Ascending aorta (tissue), 2 donors: ENCODE measurements around the gene DROSHA. TPM values are rescaled to one million over a fixed set of nuclear protein-coding genes. Genes with fewer than 3 reads are reported as not detected.
"Not testable (repeated sequence)": the region's sequence is repeated elsewhere in the genome, so short reads cannot be mapped to it uniquely, and the experiment has no call there.

Source experiments
- DNase-seq, 2 donors: peaks; one replicate each; pipeline ENCODE4 v3.0.0-alpha.2; 2019; ENCODE audit warnings: low spot score in 2 of 2
- H3K27ac ChIP-seq, 2 donors: fragments of 200-600 bp; sonication (generic); one replicate each; pipeline ENCODE4 v1.5.1; 2016 to 2017; ENCODE audit warnings: mild to moderate bottlenecking in 1 of 2
- H3K27me3 ChIP-seq: fragments of 200-600 bp; sonication (generic); one replicate; pipeline ENCODE4 v1.5.1; 2017
- H3K36me3 ChIP-seq, 2 donors: fragments of 200-600 bp; sonication (generic); one replicate each; pipeline ENCODE4 v1.5.1; 2016
- H3K4me1 ChIP-seq, 2 donors: fragments of 200-600 bp; sonication (generic); one replicate each; pipeline ENCODE4 v1.5.1; 2016 to 2017; ENCODE audit warnings: mild to moderate bottlenecking in 1 of 2
- H3K4me3 ChIP-seq, 2 donors: fragments of 200-600 bp; sonication (generic); one replicate each; pipeline ENCODE4 v1.5.1; 2016 to 2017; ENCODE audit warnings: mild to moderate bottlenecking in 1 of 2
- H3K9me3 ChIP-seq, 2 donors: fragments of 200-600 bp; sonication (generic); one replicate each; pipeline ENCODE4 v1.5.1; 2016
- intact Hi-C: fragments of 100-400 bp; cut with DNase I; formaldehyde crosslinking; loops from one replicate; pipeline ENCODE4 v1.15.1; 2023
- total RNA-seq: library from RNA; depleted of rRNA; stranded (reverse); fragments of >200 nt; gene quantifications from one replicate; pipeline ENCODE4 v1.1.0, GENCODE V29; 2016
- TF ChIP-seq, protein P1 (sequence below), 3 experiments: fragments of 200-600 bp in 2 of 3; fragments of 450-650 bp in 1 of 3; sonication (generic) in 2 of 3; IDR thresholded peaks; one replicate each; pipeline ENCODE4 v1.5.1; 2016 to 2019; ENCODE audit warnings: antibody characterized with exemption in 3 of 3, mild to moderate bottlenecking in 1 of 3, moderate library complexity in 1 of 3

The DROSHA gene
- total RNA-seq, 1 donor from 2014 or later = 54.9 TPM

DNA sequence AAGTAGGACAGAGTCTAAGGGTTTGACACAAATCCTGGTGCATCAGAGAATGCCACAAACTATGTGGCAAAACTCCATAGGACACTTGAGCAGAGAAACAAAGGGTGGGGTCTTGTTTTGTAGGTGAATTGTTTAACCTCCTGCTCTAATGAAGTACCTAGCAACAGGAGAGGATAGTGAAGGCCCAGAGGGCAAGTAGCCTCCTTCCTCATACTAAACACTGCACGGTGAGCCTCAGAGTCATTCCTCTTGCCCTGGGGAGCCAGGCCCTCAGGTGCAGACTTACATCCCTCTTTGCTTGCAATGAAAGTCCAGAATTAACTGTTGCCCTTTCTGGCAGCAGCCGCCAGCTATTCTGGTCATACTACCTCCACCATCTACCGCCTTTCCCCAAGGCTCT lies 166.1 kb downstream of the DROSHA start:
- H3K9me3 ChIP-seq = no peaks in the 10 kb centered on the region
- no peak overlapping the region for H3K27ac ChIP-seq
- H3K27me3 ChIP-seq = no peaks in the 10 kb centered on the region
- H3K4me3 ChIP-seq = no peak overlapping the region
- no peaks in the 10 kb centered on the region for H3K4me1 ChIP-seq
- no peak for DNase-seq
- TF ChIP-seq, protein P1, sequence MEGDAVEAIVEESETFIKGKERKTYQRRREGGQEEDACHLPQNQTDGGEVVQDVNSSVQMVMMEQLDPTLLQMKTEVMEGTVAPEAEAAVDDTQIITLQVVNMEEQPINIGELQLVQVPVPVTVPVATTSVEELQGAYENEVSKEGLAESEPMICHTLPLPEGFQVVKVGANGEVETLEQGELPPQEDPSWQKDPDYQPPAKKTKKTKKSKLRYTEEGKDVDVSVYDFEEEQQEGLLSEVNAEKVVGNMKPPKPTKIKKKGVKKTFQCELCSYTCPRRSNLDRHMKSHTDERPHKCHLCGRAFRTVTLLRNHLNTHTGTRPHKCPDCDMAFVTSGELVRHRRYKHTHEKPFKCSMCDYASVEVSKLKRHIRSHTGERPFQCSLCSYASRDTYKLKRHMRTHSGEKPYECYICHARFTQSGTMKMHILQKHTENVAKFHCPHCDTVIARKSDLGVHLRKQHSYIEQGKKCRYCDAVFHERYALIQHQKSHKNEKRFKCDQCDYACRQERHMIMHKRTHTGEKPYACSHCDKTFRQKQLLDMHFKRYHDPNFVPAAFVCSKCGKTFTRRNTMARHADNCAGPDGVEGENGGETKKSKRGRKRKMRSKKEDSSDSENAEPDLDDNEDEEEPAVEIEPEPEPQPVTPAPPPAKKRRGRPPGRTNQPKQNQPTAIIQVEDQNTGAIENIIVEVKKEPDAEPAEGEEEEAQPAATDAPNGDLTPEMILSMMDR (IDR thresholded peaks at IDR 0.05) = no peak
- intact Hi-C loops = no loop called here
- no peaks in the 10 kb centered on the region for H3K36me3 ChIP-seq

DNA sequence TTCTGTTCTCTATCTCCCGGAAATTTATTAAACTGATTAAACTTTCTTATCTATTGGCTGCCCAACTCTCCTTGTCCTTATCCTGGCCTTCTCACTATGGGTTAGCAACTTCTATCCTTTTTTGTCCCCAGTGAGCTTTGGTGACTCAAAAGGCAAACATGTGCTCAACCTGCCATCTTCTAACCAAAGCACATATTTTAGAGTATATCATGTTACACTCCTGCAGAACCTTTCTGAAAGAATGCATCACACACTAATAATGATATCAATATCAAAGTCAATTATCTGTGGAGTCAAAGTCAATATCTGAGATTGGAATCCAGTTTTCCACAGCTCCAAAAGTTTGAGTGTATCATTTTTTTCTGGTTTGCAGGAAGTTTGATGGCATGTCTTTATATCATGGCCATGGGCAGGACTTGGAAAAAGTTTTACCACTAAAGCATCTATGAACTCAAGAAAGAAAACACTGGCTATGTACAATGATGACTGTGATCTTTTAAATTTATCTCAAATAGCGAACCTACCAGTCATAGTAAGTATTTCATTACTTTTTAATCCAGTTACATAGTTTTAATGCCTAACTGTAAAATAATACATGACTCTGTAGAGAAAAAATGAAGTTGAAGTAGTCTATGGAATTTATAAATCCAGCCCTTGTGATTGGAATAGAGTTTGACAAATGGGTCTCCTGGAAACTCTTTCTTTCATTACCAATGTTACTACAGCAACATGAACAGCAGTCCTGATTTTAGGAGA lies 166.8 kb downstream of the DROSHA start:
- H3K9me3 ChIP-seq = no peaks in the 10 kb centered on the region
- TF ChIP-seq, protein P1 (IDR thresholded peaks at IDR 0.05) = no peak
- DNase-seq = no peak
- H3K4me1 ChIP-seq = no peaks in the 10 kb centered on the region
- intact Hi-C loops = no loop called here
- H3K27ac ChIP-seq = no peak overlapping the region
- H3K4me3 ChIP-seq = no peak overlapping the region
- no peaks in the 10 kb centered on the region for H3K27me3 ChIP-seq
- no peaks in the 10 kb centered on the region for H3K36me3 ChIP-seq

DNA sequence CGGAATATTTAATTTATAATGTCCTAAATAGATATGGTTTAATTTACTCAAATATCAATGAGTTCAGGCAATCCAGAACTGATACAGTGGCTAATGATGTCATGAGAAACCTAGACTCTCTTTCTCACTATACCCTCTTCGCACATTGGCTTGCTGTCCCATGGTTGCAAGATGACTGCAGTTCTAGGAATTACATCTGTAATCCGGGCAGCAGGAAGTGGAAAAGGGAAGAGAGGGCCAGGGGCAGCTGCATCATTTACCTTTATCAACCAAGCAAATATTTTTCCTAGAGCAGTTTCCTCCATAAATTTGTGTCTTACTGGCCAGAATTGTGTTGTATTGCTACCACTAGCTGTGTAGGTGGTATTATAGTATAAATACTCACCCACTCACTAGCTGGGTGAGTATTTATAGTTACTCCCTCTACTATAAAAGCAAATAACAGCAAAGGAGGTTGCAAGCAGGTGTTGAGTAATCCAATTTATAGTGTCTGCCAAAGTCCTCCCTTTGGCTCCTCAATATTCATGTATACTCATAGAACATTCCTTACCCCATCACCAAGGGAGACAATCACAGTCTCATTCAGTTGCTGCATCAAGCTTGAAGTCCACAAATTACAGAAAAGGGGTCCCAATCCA lies 168.8 kb downstream of the DROSHA start:
- intact Hi-C loops = no loop called here
- no peak for DNase-seq
- H3K9me3 ChIP-seq = no peaks in the 10 kb centered on the region
- no peaks in the 10 kb centered on the region for H3K4me1 ChIP-seq
- no peaks in the 10 kb centered on the region for H3K36me3 ChIP-seq
- H3K27me3 ChIP-seq = no peaks in the 10 kb centered on the region
- TF ChIP-seq, protein P1 (IDR thresholded peaks at IDR 0.05) = no peak
- no peak overlapping the region for H3K4me3 ChIP-seq
- H3K27ac ChIP-seq = no peak overlapping the region

DNA sequence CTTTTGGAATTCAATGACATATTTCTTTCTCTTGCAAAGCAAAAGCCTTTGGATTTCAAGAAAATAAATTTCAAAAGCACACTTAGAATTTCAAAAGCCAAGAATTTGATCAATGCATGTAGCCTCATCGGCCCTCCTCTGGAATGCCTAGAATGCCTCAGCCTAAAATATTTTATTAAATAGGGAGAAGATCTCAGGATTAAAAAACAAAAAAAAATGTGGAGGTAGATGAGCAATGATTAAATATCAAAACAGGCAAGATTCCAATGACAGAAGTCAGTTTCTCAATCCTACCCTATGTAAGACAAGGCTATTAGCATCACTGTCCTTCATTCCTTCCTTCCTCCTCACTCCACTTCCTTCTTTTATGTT lies 169.4 kb downstream of the DROSHA start:
- no peaks in the 10 kb centered on the region for H3K27me3 ChIP-seq
- no peak overlapping the region for H3K4me3 ChIP-seq
- H3K9me3 ChIP-seq = no peaks in the 10 kb centered on the region
- TF ChIP-seq, protein P1 (IDR thresholded peaks at IDR 0.05) = no peak
- intact Hi-C loops = no loop called here
- no peak overlapping the region for H3K27ac ChIP-seq
- DNase-seq = no peak
- no peaks in the 10 kb centered on the region for H3K36me3 ChIP-seq
- no peaks in the 10 kb centered on the region for H3K4me1 ChIP-seq

DNA sequence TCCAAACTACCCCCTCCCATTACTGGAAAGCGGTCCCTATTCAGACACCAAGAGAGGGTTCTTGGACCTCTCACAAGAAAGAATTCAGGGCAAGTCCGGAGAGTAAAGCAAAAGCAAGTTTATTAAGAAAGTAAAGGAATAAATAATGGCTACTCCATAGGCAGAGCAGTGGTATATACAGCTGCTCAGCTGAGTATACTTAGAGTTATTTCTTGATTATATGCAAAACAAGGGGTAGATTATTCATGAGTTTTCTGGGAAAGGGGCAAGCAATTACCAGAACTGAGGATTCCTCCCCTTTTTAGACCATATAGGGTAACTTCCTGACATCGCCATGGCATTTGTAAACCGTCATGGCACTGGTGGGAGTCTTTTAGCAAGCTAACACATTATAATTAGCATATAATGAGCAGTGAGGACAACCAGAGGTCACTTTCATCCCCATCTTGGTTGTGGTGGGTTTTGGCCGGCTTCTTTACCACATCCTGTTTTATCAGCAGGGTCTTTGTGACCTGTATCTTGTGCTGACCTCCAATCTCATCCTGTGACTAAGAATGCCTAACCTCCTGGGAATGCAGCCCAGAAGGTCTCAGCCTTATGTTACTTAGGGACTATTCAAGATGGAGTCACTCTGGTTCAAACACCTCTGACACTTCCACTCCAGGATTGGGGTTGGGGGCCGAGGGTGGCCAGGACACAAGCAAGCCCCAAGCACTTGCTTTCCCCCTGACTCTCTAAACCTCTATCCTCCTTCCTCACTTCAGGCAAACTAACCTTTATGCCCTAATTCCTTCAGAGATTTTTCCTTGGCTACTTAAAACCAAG lies 170.0 kb downstream of the DROSHA start:
- H3K27ac ChIP-seq, H3K4me1 ChIP-seq, H3K36me3 ChIP-seq, DNase-seq, H3K4me3 ChIP-seq, H3K27me3 ChIP-seq, intact Hi-C loops, H3K9me3 ChIP-seq: not testable (repeated sequence)

DNA sequence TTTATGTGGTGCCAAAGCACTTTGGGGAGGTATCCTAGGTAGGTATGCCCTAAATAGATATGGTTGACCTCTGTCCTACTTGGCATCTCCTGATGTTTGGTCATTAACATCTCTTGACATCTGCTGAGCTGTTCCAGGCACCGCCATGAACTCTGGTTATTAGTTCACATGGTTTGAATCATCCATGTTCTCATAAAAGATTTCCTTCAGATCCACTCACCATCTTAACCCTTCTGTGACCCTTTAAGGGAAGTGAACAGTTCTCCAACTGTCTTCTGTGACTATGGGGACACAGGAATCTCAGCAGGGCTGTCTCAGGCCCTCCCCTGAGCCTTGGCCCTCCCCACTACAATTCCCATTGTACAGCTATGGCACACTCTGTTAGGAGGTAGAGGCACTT lies 170.7 kb downstream of the DROSHA start:
- DNase-seq = no peak
- no peaks in the 10 kb centered on the region for H3K4me1 ChIP-seq
- intact Hi-C loops = no loop called here
- H3K27ac ChIP-seq = no peak overlapping the region
- no peaks in the 10 kb centered on the region for H3K27me3 ChIP-seq
- no peaks in the 10 kb centered on the region for H3K9me3 ChIP-seq
- no peak overlapping the region for H3K4me3 ChIP-seq
- TF ChIP-seq, protein P1 (IDR thresholded peaks at IDR 0.05) = no peak
- no peaks in the 10 kb centered on the region for H3K36me3 ChIP-seq
